Stimulated activated CD8-positive, alpha-beta memory T cell treated with anti-CD3 and anti-CD28 coated beads, Interleukin-15, amount 100 ng/mL, for 24 hours (primary cell): ENCODE results near the gene EXT2.

Source experiments
- DNase-seq: peaks from one replicate; pipeline ENCODE4 v3.0.0-alpha.2; 2020; ENCODE audit warnings: low read depth

EXT2 gene

GRCh38 chr11:44205352-44205751 lies 109.9 kb downstream of the EXT2 start:
- DNase-seq = no peak

GRCh38 chr11:44205836-44206235 lies 110.4 kb downstream of the EXT2 start:
- no peak for DNase-seq

- DNase-seq = no peak
Measured at GRCh38 chr11:44207292-44207691, 111.8 kb downstream of the EXT2 start.

GRCh38 chr11:44208976-44209603 lies 113.6 kb downstream of the EXT2 start:
- DNase-seq = no peak

GRCh38 chr11:44212128-44212527 lies 116.7 kb downstream of the EXT2 start:
- no peak for DNase-seq

- no peak for DNase-seq
Measured at GRCh38 chr11:44213148-44213547, 117.7 kb downstream of the EXT2 start.

GRCh38 chr11:44217432-44217831 lies 122.0 kb downstream of the EXT2 start:
- DNase-seq = no peak

GRCh38 chr11:44219830-44220796 lies 124.6 kb downstream of the EXT2 start:
- DNase-seq = no peak

- no peak for DNase-seq
Measured at GRCh38 chr11:44221456-44221855, 126.0 kb downstream of the EXT2 start.

GRCh38 chr11:44221992-44222391 lies 126.5 kb downstream of the EXT2 start:
- no peak for DNase-seq

- no peak for DNase-seq
Measured at GRCh38 chr11:44223238-44223637, 127.8 kb downstream of the EXT2 start.

- no peak for DNase-seq
Measured at GRCh38 chr11:44224867-44225501, 129.5 kb downstream of the EXT2 start.

- DNase-seq = no peak
Measured at GRCh38 chr11:44226490-44226889, 131.0 kb downstream of the EXT2 start.

- DNase-seq = no peak
Measured at GRCh38 chr11:44226945-44227344, 131.5 kb downstream of the EXT2 start.

- no peak for DNase-seq
Measured at GRCh38 chr11:44228379-44228778, 132.9 kb downstream of the EXT2 start.

GRCh38 chr11:44229098-44229497 lies 133.6 kb downstream of the EXT2 start:
- DNase-seq = no peak

- no peak for DNase-seq
Measured at GRCh38 chr11:44229624-44230023, 134.1 kb downstream of the EXT2 start.

- no peak for DNase-seq
Measured at GRCh38 chr11:44235765-44236201, 140.3 kb downstream of the EXT2 start.

GRCh38 chr11:44236296-44236695 lies 140.8 kb downstream of the EXT2 start:
- DNase-seq = no peak

GRCh38 chr11:44237156-44237555 lies 141.7 kb downstream of the EXT2 start:
- DNase-seq = no peak

GRCh38 chr11:44241851-44242250 lies 146.4 kb downstream of the EXT2 start:
- no peak for DNase-seq

- no peak for DNase-seq
Measured at GRCh38 chr11:44243086-44243485, 147.6 kb downstream of the EXT2 start.
